T-helper 17 cell (primary cell): Measurements from ENCODE around the gene TCOF1. TPM values are rescaled to one million over a fixed set of nuclear protein-coding genes. Genes with fewer than 3 reads are reported as not detected.

ENCODE experiments used
- ATAC-seq: fragments of 150-1000 bp; cut with Tn5 transposase; 2 replicates; pipeline ENCODE4 v1.10.0; 2021; ENCODE audit warnings: mild to moderate bottlenecking, moderate library complexity
- DNase-seq, 3 donors: peaks; one replicate each; pipeline versions ENCODE4 v3.0.0 to v3.0.0-alpha.2; 2020 to 2021
- H3K9me3 ChIP-seq: one replicate; pipeline ENCODE4 v1.7.0; 2013; ENCODE audit warnings: low read length, mild to moderate bottlenecking; ENCODE audit not compliant: control insufficient read depth, poor library complexity, severe bottlenecking
- H3K27ac Mint-ChIP-seq: one replicate; pipeline ENCODE4 v1.8.0; 2022; ENCODE audit warnings: mild to moderate bottlenecking, moderate library complexity, mixed read lengths
- H3K27me3 Mint-ChIP-seq: one replicate; pipeline ENCODE4 v1.8.0; 2022; ENCODE audit warnings: mixed read lengths
- H3K36me3 Mint-ChIP-seq: one replicate; pipeline ENCODE4 v1.8.0; 2022; ENCODE audit warnings: low read depth, mixed read lengths
- H3K4me1 Mint-ChIP-seq: one replicate; pipeline ENCODE4 v1.8.0; 2022; ENCODE audit warnings: mild to moderate bottlenecking, mixed read lengths
- H3K4me3 Mint-ChIP-seq: one replicate; pipeline ENCODE4 v1.8.0; 2022; ENCODE audit warnings: mild to moderate bottlenecking, moderate library complexity, mixed read lengths
- total RNA-seq, 4 donors: library from RNA in 2 of 4; stranded (reverse) in 2 of 4; gene quantifications; one replicate each; pipeline ENCODE4 v1.2.3 and lab custom pipeline; 2022 to 2026

The TCOF1 gene
- total RNA-seq, 2 donors from 2014 or later: 49.2 to 57.3 TPM

DNA sequence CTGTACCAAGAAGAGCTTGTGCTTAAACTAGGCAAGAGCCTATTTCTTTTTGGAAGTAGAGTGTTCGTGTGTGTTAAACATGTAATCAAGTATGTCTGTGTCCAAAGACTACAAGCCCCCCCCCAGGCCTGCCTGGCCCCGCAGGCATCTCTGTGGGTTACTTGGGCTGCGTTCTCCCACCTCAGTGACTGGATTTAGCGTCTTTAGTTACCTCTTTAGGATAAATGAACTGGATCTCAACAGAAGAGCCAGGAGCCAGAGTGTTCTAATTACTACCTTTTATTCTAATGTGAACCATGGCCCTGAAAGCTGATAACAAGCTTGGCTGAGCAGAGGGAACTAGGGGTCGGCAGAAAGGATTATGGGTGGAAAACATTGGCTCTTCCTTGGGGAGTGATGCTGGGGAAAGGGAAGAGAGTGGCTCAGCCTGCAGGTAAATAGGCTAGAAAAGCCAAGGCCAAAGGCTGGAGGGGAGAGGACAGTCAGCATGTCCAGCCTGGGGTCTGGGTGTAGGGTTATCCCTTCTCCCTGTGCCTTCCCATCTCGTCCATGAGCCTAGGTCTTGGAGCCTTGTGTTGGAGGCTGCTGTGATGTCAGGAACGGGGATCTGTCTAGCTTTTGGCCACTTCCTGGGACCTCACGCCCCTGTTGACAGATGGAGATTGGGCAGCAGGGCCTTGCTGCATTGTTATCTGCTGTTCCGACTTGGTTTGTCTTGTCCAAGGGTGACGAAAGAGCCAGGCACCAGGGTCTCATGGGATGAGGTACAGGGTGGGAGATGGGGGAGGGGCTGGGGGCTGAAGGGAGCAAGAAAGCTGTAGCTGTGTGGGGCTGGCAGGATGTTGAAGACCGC is 44.1 kb downstream of the TCOF1 start:
- ATAC-seq (no peak), DNase-seq (no peak)
- peak overlapping the region; percentile 55 for H3K4me3 Mint-ChIP-seq
- peaks cover 18% of the 10 kb centered on the region for H3K4me1 Mint-ChIP-seq
- H3K9me3 ChIP-seq: no peaks in the 10 kb centered on the region
- H3K36me3 Mint-ChIP-seq: peaks cover 20% of the 10 kb centered on the region
- peak overlapping the region; percentile 92 for H3K27ac Mint-ChIP-seq
- H3K27me3 Mint-ChIP-seq: no peaks in the 10 kb centered on the region

DNA sequence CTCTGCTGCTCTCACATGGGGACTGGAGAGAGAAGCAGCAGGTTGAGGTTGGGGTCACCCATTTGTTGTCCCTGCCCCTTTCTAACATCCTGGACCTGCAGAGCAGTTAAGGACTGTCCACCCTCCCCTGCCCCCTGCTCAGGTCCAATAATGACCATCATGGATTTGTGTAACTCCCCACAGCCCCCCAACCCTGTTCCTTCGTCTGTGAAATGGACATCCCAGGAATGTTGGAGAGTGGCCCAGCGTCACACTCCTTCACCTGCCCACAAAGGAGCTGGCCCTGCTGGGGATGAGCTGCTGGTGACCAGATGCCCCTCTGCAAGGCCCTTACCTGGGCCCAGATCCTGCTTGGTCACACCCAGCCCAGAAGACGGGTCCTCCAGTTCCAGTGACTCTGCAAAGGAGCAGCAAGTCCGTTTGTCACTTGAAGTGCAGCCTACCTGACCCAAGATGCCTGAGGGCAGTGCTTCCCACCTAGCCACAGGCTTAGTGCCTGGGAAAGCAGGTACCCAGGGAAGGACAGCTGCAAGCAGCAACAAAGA is 44.8 kb downstream of the TCOF1 start:
- no peak for DNase-seq
- peaks cover 20% of the 10 kb centered on the region for H3K4me1 Mint-ChIP-seq

DNA sequence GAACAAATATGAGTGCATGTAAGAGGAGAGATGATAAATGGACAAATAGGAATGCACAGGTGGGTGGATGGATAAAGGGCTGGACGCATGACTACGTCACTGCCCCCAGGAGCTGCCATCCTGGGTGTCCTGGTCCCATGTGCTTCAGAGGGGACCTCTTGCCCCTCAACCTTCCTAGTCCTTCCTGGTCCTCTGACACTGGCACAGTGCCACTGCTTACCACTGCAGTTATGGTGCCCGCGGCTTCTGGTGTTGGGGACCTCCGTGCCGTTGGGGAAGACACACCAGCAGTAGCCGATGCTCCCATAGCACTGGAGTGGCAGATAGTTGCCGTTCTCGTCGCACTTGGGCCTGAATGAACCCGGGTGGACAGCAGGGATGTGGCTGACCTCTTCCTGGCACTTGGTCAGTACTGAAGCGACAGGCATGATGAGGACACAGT is 45.4 kb downstream of the TCOF1 start:
- H3K4me3 Mint-ChIP-seq: no peak overlapping the region
- no peaks in the 10 kb centered on the region for H3K9me3 ChIP-seq
- DNase-seq (no peak), ATAC-seq (no peak)
- peaks cover 20% of the 10 kb centered on the region for H3K4me1 Mint-ChIP-seq
- H3K27ac Mint-ChIP-seq: peak overlapping the region; percentile 90
- peaks cover 19% of the 10 kb centered on the region for H3K36me3 Mint-ChIP-seq
- H3K27me3 Mint-ChIP-seq: no peaks in the 10 kb centered on the region

More for the DNA sequence above, 44.8 kb downstream of the TCOF1 start:
- Mint-ChIP-seq H3K27me3 (no peaks in the 10 kb centered on the region), H3K36me3 (peaks cover 19% of the 10 kb centered on the region), H3K27ac (peak overlapping the region; percentile 90), H3K4me3 (no peak overlapping the region)
- ATAC-seq: no peak
- no peaks in the 10 kb centered on the region for H3K9me3 ChIP-seq

GRCh38 chr5:150404121-150404520 is 46.6 kb downstream of the TCOF1 start:
- H3K4me1 Mint-ChIP-seq: peaks cover 24% of the 10 kb centered on the region
- no peak for ATAC-seq
- peaks cover 16% of the 10 kb centered on the region for H3K36me3 Mint-ChIP-seq
- no peaks in the 10 kb centered on the region for H3K9me3 ChIP-seq
- peak overlapping the region; percentile 25 for H3K4me3 Mint-ChIP-seq
- no peaks in the 10 kb centered on the region for H3K27me3 Mint-ChIP-seq
- H3K27ac Mint-ChIP-seq: peak overlapping the region; percentile 90
- no peak for DNase-seq

DNA sequence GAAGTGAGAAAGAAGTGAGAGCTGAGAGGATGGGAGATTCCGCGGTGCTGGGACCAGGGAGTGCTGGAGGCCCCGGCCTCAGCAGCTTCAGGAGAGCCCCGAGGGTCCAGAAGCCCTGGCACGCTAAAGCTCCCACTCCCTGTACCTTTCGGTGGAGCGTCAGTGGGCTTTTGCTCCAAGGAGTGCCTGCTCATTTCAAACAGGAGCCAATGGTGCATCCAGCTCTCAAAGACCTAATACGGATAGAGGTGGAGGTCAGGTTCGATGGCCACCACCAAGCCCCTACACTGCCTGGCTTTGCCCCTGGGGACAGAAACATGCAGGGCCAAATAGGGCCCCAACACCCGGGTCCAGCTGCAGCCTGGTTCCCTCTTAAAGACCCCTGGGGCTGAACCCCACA is 47.0 kb downstream of the TCOF1 start:
- Mint-ChIP-seq H3K4me1 (peaks cover 24% of the 10 kb centered on the region), H3K27ac (peak overlapping the region; percentile 90), H3K27me3 (no peaks in the 10 kb centered on the region), H3K4me3 (no peak overlapping the region), H3K36me3 (peaks cover 16% of the 10 kb centered on the region)
- ATAC-seq (no peak), DNase-seq (no peak)
- no peaks in the 10 kb centered on the region for H3K9me3 ChIP-seq

DNA sequence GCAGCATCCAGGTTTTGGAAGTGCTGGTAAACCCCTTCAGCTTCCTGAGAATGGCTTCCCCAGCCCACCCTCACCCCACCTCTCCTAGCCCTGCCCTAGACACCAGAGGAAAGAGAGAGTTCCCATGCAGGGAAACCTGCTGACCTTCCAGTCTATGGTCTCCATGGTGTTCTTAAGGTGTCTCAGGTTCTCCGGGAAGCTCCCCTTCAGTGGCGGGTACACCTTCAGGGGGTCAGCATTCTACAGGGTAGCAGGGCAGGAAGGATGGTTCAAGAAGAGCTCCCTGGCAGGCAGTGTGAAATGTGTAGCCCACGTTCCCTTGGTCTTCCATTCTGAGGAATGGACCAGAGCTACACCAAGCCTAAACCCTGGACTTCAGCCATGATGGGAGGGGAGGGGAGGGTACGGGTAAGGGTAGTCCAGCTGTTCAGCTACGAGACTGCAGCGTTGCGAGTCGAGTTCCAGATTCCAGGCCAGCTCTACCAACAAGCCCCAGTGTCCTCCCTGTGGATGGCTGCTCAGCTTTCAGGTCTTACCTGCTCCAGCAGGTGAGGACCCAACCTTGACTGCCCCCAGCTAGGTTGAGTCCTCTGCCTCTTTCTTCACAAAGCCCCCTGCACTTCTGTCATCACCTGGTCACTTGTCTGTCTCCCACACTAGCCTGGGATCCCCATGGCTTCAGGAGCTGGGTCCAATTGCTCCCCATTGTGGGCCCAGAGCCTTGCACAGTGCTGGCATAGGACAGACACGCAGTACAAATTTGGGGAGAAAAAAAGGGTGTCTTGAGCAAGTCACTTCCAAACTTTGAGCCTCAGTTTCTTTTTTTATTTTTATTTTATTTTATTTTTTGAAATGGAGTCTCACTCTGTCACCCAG is 47.7 kb downstream of the TCOF1 start:
- peak overlapping the region; percentile 90 for H3K27ac Mint-ChIP-seq
- no peaks in the 10 kb centered on the region for H3K27me3 Mint-ChIP-seq
- peaks cover 13% of the 10 kb centered on the region for H3K36me3 Mint-ChIP-seq
- H3K9me3 ChIP-seq: no peaks in the 10 kb centered on the region
- no peak overlapping the region for H3K4me3 Mint-ChIP-seq
- no peak for ATAC-seq
- no peak for DNase-seq
- H3K4me1 Mint-ChIP-seq: peaks cover 26% of the 10 kb centered on the region

GRCh38 chr5:150406103-150406722 is 48.7 kb downstream of the TCOF1 start:
- H3K9me3 ChIP-seq: no peaks in the 10 kb centered on the region
- no peak for ATAC-seq
- no peak for DNase-seq
- Mint-ChIP-seq H3K27ac (peak overlapping the region; percentile 97), H3K4me3 (peak overlapping the region; percentile 28), H3K4me1 (peaks cover 31% of the 10 kb centered on the region), H3K36me3 (peaks cover 10% of the 10 kb centered on the region), H3K27me3 (no peaks in the 10 kb centered on the region)

DNA sequence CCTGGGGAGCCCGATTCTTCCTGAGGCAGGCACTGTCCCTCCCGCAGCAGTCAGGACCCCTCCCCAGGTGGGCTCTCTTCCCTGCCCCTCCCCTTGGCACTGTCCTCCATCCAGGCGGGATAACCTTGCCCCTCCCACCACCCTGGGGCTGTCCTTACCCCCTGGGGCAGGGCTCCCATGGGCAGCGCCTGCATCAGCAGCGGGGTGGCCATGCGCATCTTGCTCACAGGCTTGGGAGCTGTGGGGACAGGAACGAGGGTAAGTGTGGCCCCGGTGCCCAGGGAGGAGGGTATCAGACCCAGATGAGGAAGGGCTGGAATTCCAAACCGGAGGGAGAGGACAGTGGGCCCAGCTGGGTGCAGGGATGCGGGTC is 49.2 kb downstream of the TCOF1 start:
- Mint-ChIP-seq H3K4me1 (peaks cover 30% of the 10 kb centered on the region), H3K27me3 (no peaks in the 10 kb centered on the region), H3K27ac (peak overlapping the region; percentile 97), H3K4me3 (no peak overlapping the region), H3K36me3 (peaks cover 6% of the 10 kb centered on the region)
- DNase-seq (no peak), ATAC-seq (no peak)
- H3K9me3 ChIP-seq: no peaks in the 10 kb centered on the region

GRCh38 chr5:150407096-150407720 is 49.7 kb downstream of the TCOF1 start:
- DNase-seq: no peak
- no peaks in the 10 kb centered on the region for H3K9me3 ChIP-seq
- Mint-ChIP-seq H3K4me3 (peak overlapping the region; percentile 36), H3K4me1 (peaks cover 31% of the 10 kb centered on the region), H3K27ac (peak overlapping the region; percentile 97), H3K27me3 (no peaks in the 10 kb centered on the region), H3K36me3 (peaks cover 6% of the 10 kb centered on the region)
- ATAC-seq: no peak

DNA sequence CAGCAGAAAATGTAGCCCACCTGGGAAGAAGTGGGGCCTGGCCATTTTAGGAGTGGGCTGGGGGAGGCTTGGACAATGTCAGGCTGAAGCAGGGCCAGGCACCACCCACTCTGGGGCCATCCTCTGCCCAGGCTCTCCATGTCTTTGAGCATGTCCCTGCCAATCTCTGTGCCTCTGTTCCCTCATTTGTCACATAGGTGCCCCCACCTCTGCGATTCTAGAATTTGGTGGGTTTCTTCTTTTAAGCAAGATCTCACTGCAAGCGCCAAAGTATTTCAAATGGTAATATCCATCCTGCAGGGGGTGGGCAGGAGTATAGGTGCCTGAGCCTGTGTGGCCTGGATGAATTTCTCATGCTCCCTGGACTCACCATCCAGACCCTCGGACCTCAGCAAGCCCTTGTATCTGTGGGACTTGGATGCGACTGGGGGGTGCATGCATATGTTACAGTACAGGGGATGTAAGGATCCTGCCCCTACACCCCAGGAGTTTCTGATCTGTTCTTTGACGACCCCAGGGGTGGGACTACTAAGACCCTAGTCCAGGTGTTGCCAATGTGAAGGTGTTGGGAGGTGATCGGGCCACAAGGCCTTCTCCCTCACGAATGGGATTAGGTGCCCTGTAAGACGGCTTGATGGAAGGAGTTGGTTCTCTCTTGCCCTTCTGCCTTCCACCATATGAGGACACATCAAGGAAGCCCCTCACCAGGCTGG is 50.9 kb downstream of the TCOF1 start:
- Mint-ChIP-seq H3K27me3 (no peaks in the 10 kb centered on the region), H3K27ac (peak overlapping the region; percentile 97), H3K4me1 (peaks cover 38% of the 10 kb centered on the region), H3K4me3 (peak overlapping the region; percentile 36), H3K36me3 (peaks cover 5% of the 10 kb centered on the region)
- no peak for ATAC-seq
- DNase-seq: no peak
- H3K9me3 ChIP-seq: no peaks in the 10 kb centered on the region

- H3K36me3 Mint-ChIP-seq: peaks cover 5% of the 10 kb centered on the region
- H3K4me3 Mint-ChIP-seq: peak overlapping the region; percentile 92
Measured at GRCh38 chr5:150409638-150410523, 52.4 kb downstream of the TCOF1 start.

More at GRCh38 chr5:150409638-150410523, 52.4 kb downstream of the TCOF1 start:
- no peak for ATAC-seq
- Mint-ChIP-seq H3K4me1 (peaks cover 38% of the 10 kb centered on the region), H3K27me3 (no peaks in the 10 kb centered on the region), H3K27ac (peak overlapping the region; percentile 97)
- no peaks in the 10 kb centered on the region for H3K9me3 ChIP-seq
- DNase-seq: no peak
